ENCODE measurements around the gene ZNF44.

The ZNF44 gene

DNA sequence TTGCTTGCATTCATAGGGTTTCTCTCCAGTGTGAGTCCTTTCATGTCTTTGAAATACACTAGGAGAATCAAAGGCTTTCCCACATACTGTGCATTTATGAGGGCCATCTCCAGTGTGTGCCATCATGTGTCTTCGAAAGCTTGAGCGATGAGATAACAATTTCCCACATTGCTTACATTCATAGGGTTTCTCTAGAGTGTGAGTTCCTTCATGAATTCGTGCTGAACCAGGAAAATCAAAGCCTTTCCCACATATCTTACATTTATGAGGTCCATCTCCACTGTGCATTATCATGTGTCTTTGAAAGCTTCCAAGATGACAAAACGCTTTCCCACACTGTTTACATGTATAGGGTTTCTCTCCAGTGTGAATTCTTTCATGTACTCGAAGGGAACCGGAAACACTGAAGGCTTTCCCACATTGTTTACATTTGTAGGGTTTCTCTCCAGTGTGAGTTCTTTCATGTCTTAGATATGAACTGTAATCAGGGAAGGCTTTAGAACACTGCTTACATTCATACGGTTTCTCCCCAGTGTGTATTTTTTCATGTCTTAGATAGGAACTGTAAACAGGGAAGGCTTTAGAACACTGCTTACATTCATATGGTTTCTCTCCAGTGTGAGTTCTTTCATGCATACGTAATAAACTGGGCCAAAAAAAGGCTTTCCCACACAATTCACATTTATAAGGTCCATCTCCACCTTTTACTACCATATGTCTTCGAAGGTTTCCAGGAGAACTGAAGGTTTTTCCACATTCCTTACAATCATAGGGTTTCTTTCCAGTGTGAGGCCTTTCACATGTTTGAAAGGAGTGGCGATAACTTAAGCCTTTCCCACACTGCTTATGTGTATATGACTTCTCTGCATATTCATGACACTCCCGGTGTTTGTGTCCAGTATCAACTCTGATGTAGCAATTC is 21.4 kb downstream of the ZNF44 start:
- no peak for TF ChIP-seq POLR2AphosphoS5 (IDR thresholded peaks at IDR 0.05; ENCODE audit: low read depth, low read length)
- no peak for TF ChIP-seq TAF1 (IDR thresholded peaks at IDR 0.05; ENCODE audit: borderline replicate concordance, insufficient read depth, low read length)
- TF ChIP-seq, protein P1, sequence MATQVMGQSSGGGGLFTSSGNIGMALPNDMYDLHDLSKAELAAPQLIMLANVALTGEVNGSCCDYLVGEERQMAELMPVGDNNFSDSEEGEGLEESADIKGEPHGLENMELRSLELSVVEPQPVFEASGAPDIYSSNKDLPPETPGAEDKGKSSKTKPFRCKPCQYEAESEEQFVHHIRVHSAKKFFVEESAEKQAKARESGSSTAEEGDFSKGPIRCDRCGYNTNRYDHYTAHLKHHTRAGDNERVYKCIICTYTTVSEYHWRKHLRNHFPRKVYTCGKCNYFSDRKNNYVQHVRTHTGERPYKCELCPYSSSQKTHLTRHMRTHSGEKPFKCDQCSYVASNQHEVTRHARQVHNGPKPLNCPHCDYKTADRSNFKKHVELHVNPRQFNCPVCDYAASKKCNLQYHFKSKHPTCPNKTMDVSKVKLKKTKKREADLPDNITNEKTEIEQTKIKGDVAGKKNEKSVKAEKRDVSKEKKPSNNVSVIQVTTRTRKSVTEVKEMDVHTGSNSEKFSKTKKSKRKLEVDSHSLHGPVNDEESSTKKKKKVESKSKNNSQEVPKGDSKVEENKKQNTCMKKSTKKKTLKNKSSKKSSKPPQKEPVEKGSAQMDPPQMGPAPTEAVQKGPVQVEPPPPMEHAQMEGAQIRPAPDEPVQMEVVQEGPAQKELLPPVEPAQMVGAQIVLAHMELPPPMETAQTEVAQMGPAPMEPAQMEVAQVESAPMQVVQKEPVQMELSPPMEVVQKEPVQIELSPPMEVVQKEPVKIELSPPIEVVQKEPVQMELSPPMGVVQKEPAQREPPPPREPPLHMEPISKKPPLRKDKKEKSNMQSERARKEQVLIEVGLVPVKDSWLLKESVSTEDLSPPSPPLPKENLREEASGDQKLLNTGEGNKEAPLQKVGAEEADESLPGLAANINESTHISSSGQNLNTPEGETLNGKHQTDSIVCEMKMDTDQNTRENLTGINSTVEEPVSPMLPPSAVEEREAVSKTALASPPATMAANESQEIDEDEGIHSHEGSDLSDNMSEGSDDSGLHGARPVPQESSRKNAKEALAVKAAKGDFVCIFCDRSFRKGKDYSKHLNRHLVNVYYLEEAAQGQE (IDR thresholded peaks at IDR 0.05; ENCODE audit: insufficient read depth in 1 of 2, low read depth in 2 of 2, low read length in 2 of 2), result no peak
- TF ChIP-seq FOXP2 (optimal IDR thresholded peaks at IDR 0.05; ENCODE audit: borderline replicate concordance, extremely low read depth, extremely low read length, insufficient read depth), result no peak
- no peak for TF ChIP-seq SIN3A (IDR thresholded peaks at IDR 0.05; ENCODE audit: borderline replicate concordance, insufficient read depth, low read length)

DNA sequence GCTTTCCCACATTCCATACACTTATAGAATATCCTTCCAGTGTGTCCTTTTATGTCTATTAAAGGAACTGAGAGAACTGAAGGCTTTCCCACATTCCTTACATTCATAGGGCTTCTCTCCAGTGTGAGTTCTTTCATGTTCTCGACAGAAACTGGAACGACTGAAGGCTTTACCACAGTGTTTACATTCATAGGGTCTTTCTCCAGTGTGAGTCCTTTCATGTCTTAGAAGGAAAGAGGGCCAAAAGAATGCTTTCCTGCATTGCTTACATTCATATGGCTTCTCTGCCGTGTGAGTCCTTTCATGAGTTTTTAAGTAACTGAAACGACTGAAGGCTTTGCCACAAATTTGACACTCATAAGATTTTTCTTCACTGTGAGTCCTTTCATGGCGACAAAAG is 22.3 kb downstream of the ZNF44 start:
- no peak for TF ChIP-seq SIN3A (IDR thresholded peaks at IDR 0.05; ENCODE audit: borderline replicate concordance, insufficient read depth, low read length)
- no peak for TF ChIP-seq TAF1 (IDR thresholded peaks at IDR 0.05; ENCODE audit: borderline replicate concordance, insufficient read depth, low read length)
- no peak for TF ChIP-seq FOXP2 (optimal IDR thresholded peaks at IDR 0.05; ENCODE audit: borderline replicate concordance, extremely low read depth, extremely low read length, insufficient read depth)
- TF ChIP-seq, protein P1 (IDR thresholded peaks at IDR 0.05; ENCODE audit: insufficient read depth in 1 of 2, low read depth in 2 of 2, low read length in 2 of 2), result no peak

DNA sequence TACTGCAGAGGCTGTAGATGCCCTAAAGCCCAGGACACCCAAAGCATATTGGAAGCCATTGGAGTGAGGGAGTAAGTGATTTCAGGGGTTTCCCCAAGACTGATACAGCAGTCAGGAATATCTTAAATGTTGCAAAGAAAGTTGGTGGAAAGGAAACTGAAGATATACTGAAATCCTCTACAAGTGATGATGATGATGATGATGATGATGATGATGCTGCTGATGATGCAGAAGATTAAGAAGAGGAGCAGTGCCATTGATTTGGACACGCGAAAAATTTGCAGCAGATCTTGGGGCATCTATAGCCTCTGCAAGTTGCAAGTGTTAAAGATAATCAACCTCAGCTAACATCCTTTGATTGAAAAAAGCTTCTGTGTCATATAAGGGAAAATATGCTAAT is 23.8 kb downstream of the ZNF44 start:
- TF ChIP-seq SIN3A (IDR thresholded peaks at IDR 0.05; ENCODE audit: borderline replicate concordance, insufficient read depth, low read length) (no peak), POLR2AphosphoS5 (IDR thresholded peaks at IDR 0.05; ENCODE audit: low read depth, low read length) (no peak), FOXP2 (optimal IDR thresholded peaks at IDR 0.05; ENCODE audit: borderline replicate concordance, extremely low read depth, extremely low read length, insufficient read depth) (no peak), TAF1 (IDR thresholded peaks at IDR 0.05; ENCODE audit: borderline replicate concordance, insufficient read depth, low read length) (no peak)
- TF ChIP-seq, protein P1 (IDR thresholded peaks at IDR 0.05; ENCODE audit: insufficient read depth in 1 of 2, low read depth in 2 of 2, low read length in 2 of 2), result no peak

DNA sequence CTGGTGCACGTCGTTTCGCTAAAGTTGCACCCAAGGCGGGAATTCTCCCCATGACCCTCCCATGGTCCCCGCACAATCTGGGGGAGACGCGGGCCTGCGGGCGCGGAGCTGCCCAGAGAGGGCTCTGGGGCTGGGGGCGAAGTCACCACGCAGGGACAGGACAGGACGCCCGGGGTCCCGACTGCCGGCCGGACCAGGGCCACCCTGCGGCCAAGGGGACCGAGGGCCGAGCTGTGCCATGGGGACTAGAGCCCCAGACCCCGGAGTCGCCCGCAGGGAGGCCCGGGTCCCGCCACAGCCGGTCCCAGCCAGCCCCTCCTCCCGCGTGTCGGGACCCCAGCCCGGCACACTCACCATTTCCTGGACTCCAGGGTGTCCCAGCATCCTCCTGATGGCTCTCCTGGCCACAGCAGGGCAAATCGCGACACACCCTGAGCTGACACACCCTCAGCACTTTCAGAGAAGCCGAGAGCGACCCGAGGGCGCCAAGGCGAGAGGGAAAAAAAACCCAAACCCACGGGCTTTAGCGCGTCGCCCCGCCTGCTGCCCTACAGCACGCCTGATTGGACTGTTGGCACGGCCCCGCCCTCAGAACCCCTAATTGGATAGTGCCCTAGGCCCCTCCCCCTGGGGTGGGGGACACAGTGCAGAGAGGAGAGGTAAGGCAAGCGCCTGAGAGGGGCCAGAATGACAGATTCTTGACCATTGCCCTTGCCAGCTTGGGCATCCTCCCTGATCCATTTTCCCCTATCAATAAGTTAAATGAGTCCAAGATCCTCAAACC is 28.6 kb downstream of the ZNF44 start:
- TF ChIP-seq SIN3A (IDR thresholded peaks at IDR 0.05; ENCODE audit: borderline replicate concordance, insufficient read depth, low read length) (no peak), POLR2AphosphoS5 (IDR thresholded peaks at IDR 0.05; ENCODE audit: low read depth, low read length) (no peak), TAF1 (IDR thresholded peaks at IDR 0.05; ENCODE audit: borderline replicate concordance, insufficient read depth, low read length) (no peak), FOXP2 (optimal IDR thresholded peaks at IDR 0.05; ENCODE audit: borderline replicate concordance, extremely low read depth, extremely low read length, insufficient read depth) (no peak)
- TF ChIP-seq, protein P1 (IDR thresholded peaks at IDR 0.05; ENCODE audit: insufficient read depth in 1 of 2, low read depth in 2 of 2, low read length in 2 of 2), result no peak

All from PFSK-1 (cell line).